ENCODE data around the gene HOXA4.

HOXA4 gene

GRCh38 chr7:27134392-27134791, 3.8 kb upstream of the HOXA4 start:
- H3K27me3 Mint-ChIP-seq = peaks cover 64% of the 10 kb centered on the region
- no peaks in the 10 kb centered on the region for H3K9me3 Mint-ChIP-seq
- no peaks in the 10 kb centered on the region for H3K4me1 Mint-ChIP-seq
- H3K4me3 Mint-ChIP-seq = no peak overlapping the region
- DNase-seq (ENCODE audit: low spot score in 2 of 2) (no peak), ATAC-seq (replicated peaks; ENCODE audit: extremely low read depth, poor library complexity, severe bottlenecking) (no peak)
- H3K36me3 Mint-ChIP-seq (ENCODE audit: insufficient read depth) = no peaks in the 10 kb centered on the region
- H3K27ac Mint-ChIP-seq (ENCODE audit: low read depth) = no peak overlapping the region

GRCh38 chr7:27133409-27134231, 3.1 kb upstream of the HOXA4 start:
- ATAC-seq (replicated peaks; ENCODE audit: extremely low read depth, poor library complexity, severe bottlenecking) (no peak), DNase-seq (ENCODE audit: low spot score in 2 of 2) (no peak)
- no peaks in the 10 kb centered on the region for H3K9me3 Mint-ChIP-seq
- peaks cover 68% of the 10 kb centered on the region for H3K27me3 Mint-ChIP-seq
- no peaks in the 10 kb centered on the region for H3K4me1 Mint-ChIP-seq
- no peak overlapping the region for H3K27ac Mint-ChIP-seq (ENCODE audit: low read depth)
- no peak overlapping the region for H3K4me3 Mint-ChIP-seq
- no peaks in the 10 kb centered on the region for H3K36me3 Mint-ChIP-seq (ENCODE audit: insufficient read depth)

- DNase-seq (ENCODE audit: low spot score in 2 of 2) (no peak), ATAC-seq (replicated peaks; ENCODE audit: extremely low read depth, poor library complexity, severe bottlenecking) (no peak)
- Mint-ChIP-seq H3K27ac (ENCODE audit: low read depth) (no peak overlapping the region), H3K9me3 (no peaks in the 10 kb centered on the region), H3K4me3 (no peak overlapping the region), H3K27me3 (peaks cover 68% of the 10 kb centered on the region), H3K4me1 (no peaks in the 10 kb centered on the region), H3K36me3 (ENCODE audit: insufficient read depth) (no peaks in the 10 kb centered on the region)
These were observed 2.4 kb upstream of the HOXA4 start for GRCh38 chr7:27132978-27133377.

GRCh38 chr7:27132214-27132613, 1.7 kb upstream of the HOXA4 start:
- ATAC-seq (replicated peaks; ENCODE audit: extremely low read depth, poor library complexity, severe bottlenecking) (no peak), DNase-seq (ENCODE audit: low spot score in 2 of 2) (no peak)
- Mint-ChIP-seq H3K27me3 (peaks cover 68% of the 10 kb centered on the region), H3K27ac (ENCODE audit: low read depth) (no peak overlapping the region), H3K4me1 (no peaks in the 10 kb centered on the region), H3K36me3 (ENCODE audit: insufficient read depth) (no peaks in the 10 kb centered on the region), H3K4me3 (no peak overlapping the region), H3K9me3 (no peaks in the 10 kb centered on the region)

- H3K4me1 Mint-ChIP-seq = no peaks in the 10 kb centered on the region
- ATAC-seq (replicated peaks; ENCODE audit: extremely low read depth, poor library complexity, severe bottlenecking) = no peak
- H3K36me3 Mint-ChIP-seq (ENCODE audit: insufficient read depth) = no peaks in the 10 kb centered on the region
- no peak overlapping the region for H3K27ac Mint-ChIP-seq (ENCODE audit: low read depth)
- H3K27me3 Mint-ChIP-seq = peaks cover 68% of the 10 kb centered on the region
- H3K4me3 Mint-ChIP-seq = peak overlapping the region; percentile 44
- DNase-seq (ENCODE audit: low spot score in 2 of 2) = no peak
- H3K9me3 Mint-ChIP-seq = no peaks in the 10 kb centered on the region
These were observed 848 bp upstream of the HOXA4 start for GRCh38 chr7:27131390-27131819.

- H3K4me1 Mint-ChIP-seq = no peaks in the 10 kb centered on the region
- H3K9me3 Mint-ChIP-seq = no peaks in the 10 kb centered on the region
- DNase-seq (ENCODE audit: low spot score in 2 of 2) (no peak), ATAC-seq (replicated peaks; ENCODE audit: extremely low read depth, poor library complexity, severe bottlenecking) (peak; percentile 7)
- H3K27ac Mint-ChIP-seq (ENCODE audit: low read depth) = no peak overlapping the region
- no peak overlapping the region for H3K4me3 Mint-ChIP-seq
- H3K27me3 Mint-ChIP-seq = peaks cover 68% of the 10 kb centered on the region
- H3K36me3 Mint-ChIP-seq (ENCODE audit: insufficient read depth) = no peaks in the 10 kb centered on the region
These were observed 623 bp downstream of the HOXA4 start for GRCh38 chr7:27129729-27130539.

GRCh38 chr7:27128776-27129728, 1.5 kb downstream of the HOXA4 start:
- Mint-ChIP-seq H3K27ac (ENCODE audit: low read depth) (no peak overlapping the region), H3K9me3 (no peaks in the 10 kb centered on the region)
- no peak for ATAC-seq (replicated peaks; ENCODE audit: extremely low read depth, poor library complexity, severe bottlenecking)

GRCh38 chr7:27128034-27128433, 2.5 kb downstream of the HOXA4 start:
- no peak overlapping the region for H3K27ac Mint-ChIP-seq (ENCODE audit: low read depth)
- DNase-seq (ENCODE audit: low spot score in 2 of 2) = no peak
- ATAC-seq (replicated peaks; ENCODE audit: extremely low read depth, poor library complexity, severe bottlenecking) = no peak
- H3K4me1 Mint-ChIP-seq = no peaks in the 10 kb centered on the region
- H3K9me3 Mint-ChIP-seq = no peaks in the 10 kb centered on the region
- H3K27me3 Mint-ChIP-seq = peaks cover 64% of the 10 kb centered on the region
- no peak overlapping the region for H3K4me3 Mint-ChIP-seq
- no peaks in the 10 kb centered on the region for H3K36me3 Mint-ChIP-seq (ENCODE audit: insufficient read depth)

More at GRCh38 chr7:27128776-27129728, 1.5 kb downstream of the HOXA4 start:
- H3K36me3 Mint-ChIP-seq (ENCODE audit: insufficient read depth) = no peaks in the 10 kb centered on the region
- DNase-seq (ENCODE audit: low spot score in 2 of 2) = no peak
- H3K4me3 Mint-ChIP-seq = no peak overlapping the region
- peaks cover 68% of the 10 kb centered on the region for H3K27me3 Mint-ChIP-seq
- H3K4me1 Mint-ChIP-seq = no peaks in the 10 kb centered on the region

GRCh38 chr7:27126596-27127327, 3.8 kb downstream of the HOXA4 start:
- Mint-ChIP-seq H3K27ac (ENCODE audit: low read depth) (no peak overlapping the region), H3K4me3 (no peak overlapping the region), H3K9me3 (no peaks in the 10 kb centered on the region), H3K4me1 (no peaks in the 10 kb centered on the region), H3K27me3 (peaks cover 60% of the 10 kb centered on the region), H3K36me3 (ENCODE audit: insufficient read depth) (no peaks in the 10 kb centered on the region)
- no peak for ATAC-seq (replicated peaks; ENCODE audit: extremely low read depth, poor library complexity, severe bottlenecking)
- DNase-seq (ENCODE audit: low spot score in 2 of 2) = no peak

GRCh38 chr7:27125986-27126394, 4.6 kb downstream of the HOXA4 start:
- H3K9me3 Mint-ChIP-seq = no peaks in the 10 kb centered on the region
- H3K36me3 Mint-ChIP-seq (ENCODE audit: insufficient read depth) = no peaks in the 10 kb centered on the region
- ATAC-seq (replicated peaks; ENCODE audit: extremely low read depth, poor library complexity, severe bottlenecking) = no peak
- H3K4me3 Mint-ChIP-seq = no peak overlapping the region
- no peak overlapping the region for H3K27ac Mint-ChIP-seq (ENCODE audit: low read depth)
- H3K4me1 Mint-ChIP-seq = no peaks in the 10 kb centered on the region
- H3K27me3 Mint-ChIP-seq = peaks cover 60% of the 10 kb centered on the region
- DNase-seq (ENCODE audit: low spot score in 2 of 2) = no peak

- H3K4me1 Mint-ChIP-seq = no peaks in the 10 kb centered on the region
- no peak overlapping the region for H3K4me3 Mint-ChIP-seq
- no peaks in the 10 kb centered on the region for H3K36me3 Mint-ChIP-seq (ENCODE audit: insufficient read depth)
- H3K27me3 Mint-ChIP-seq = peaks cover 60% of the 10 kb centered on the region
- H3K9me3 Mint-ChIP-seq = no peaks in the 10 kb centered on the region
- DNase-seq (ENCODE audit: low spot score in 2 of 2) (no peak), ATAC-seq (replicated peaks; ENCODE audit: extremely low read depth, poor library complexity, severe bottlenecking) (no peak)
- H3K27ac Mint-ChIP-seq (ENCODE audit: low read depth) = no peak overlapping the region
These were observed 5.5 kb downstream of the HOXA4 start for GRCh38 chr7:27124902-27125689.

Data from central memory CD8-positive, alpha-beta T cell (primary cell).